Effector memory CD8-positive, alpha-beta T cell (primary cell): Measurements from ENCODE around the gene STK38L.

Source experiments
- ATAC-seq: fragments of 150-1000 bp; cut with Tn5 transposase; replicated peaks from 2 replicates; pipeline ENCODE4 v1.10.0; 2021; ENCODE audit warnings: mild to moderate bottlenecking, moderate library complexity
- DNase-seq, 3 experiments: peaks; one replicate each; pipeline ENCODE4 v3.0.0; 2021
- H3K27ac Mint-ChIP-seq, 2 donors: one replicate each; pipeline ENCODE4 v1.8.0; 2022; ENCODE audit warnings: mild to moderate bottlenecking in 2 of 2, mixed read lengths in 2 of 2, moderate library complexity in 2 of 2
- H3K27me3 Mint-ChIP-seq, 2 donors: one replicate each; pipeline ENCODE4 v1.8.0; 2022; ENCODE audit warnings: mixed read lengths in 2 of 2
- H3K36me3 Mint-ChIP-seq: one replicate; pipeline ENCODE4 v1.8.0; 2022; ENCODE audit warnings: mild to moderate bottlenecking, moderate library complexity, mixed read lengths; ENCODE audit not compliant: insufficient read depth
- H3K4me1 Mint-ChIP-seq, 2 donors: one replicate each; pipeline ENCODE4 v1.8.0; 2022; ENCODE audit warnings: low read depth in 2 of 2, mixed read lengths in 2 of 2
- H3K4me3 Mint-ChIP-seq, 2 donors: one replicate each; pipeline ENCODE4 v1.8.0; 2022; ENCODE audit warnings: mild to moderate bottlenecking in 2 of 2, mixed read lengths in 2 of 2, moderate library complexity in 2 of 2
- H3K9me3 Mint-ChIP-seq, 2 donors: one replicate each; pipeline ENCODE4 v1.8.0; 2022; ENCODE audit warnings: mixed read lengths in 2 of 2

Gene STK38L

GRCh38 chr12:27243006-27243405 lies 1.1 kb upstream of the STK38L start:
- Mint-ChIP-seq H3K4me3 (peak overlapping the region; percentile 93 to 97), H3K9me3 (no peaks in the 10 kb centered on the region), H3K4me1 (peaks cover 29 to 32% of the 10 kb centered on the region in 2 donors), H3K27me3 (no peaks in the 10 kb centered on the region), H3K36me3 (peaks cover 16% of the 10 kb centered on the region), H3K27ac (peak overlapping the region; percentile 93 to 96)
- DNase-seq: no peak
- ATAC-seq: no peak

GRCh38 chr12:27244689-27245488 lies 803 bp downstream of the STK38L start:
- Mint-ChIP-seq H3K9me3 (no peaks in the 10 kb centered on the region), H3K4me3 (peak overlapping the region; percentile 93 to 97), H3K27me3 (no peaks in the 10 kb centered on the region), H3K4me1 (peaks cover 27 to 40% of the 10 kb centered on the region in 2 donors), H3K36me3 (peaks cover 16% of the 10 kb centered on the region), H3K27ac (peak overlapping the region; percentile 93 to 96)
- no peak for DNase-seq
- no peak for ATAC-seq

- Mint-ChIP-seq H3K27ac (no peak overlapping the region), H3K36me3 (peaks cover 16% of the 10 kb centered on the region), H3K4me1 (peaks cover 27 to 45% of the 10 kb centered on the region in 2 donors), H3K9me3 (no peaks in the 10 kb centered on the region), H3K4me3 (peak overlapping the region; percentile 29 to 97), H3K27me3 (no peaks in the 10 kb centered on the region)
- DNase-seq (no peak), ATAC-seq (no peak)
These were observed 2.1 kb downstream of the STK38L start for GRCh38 chr12:27246141-27246540.

- no peaks in the 10 kb centered on the region for H3K9me3 Mint-ChIP-seq
- peaks cover 27 to 45% of the 10 kb centered on the region in 2 donors for H3K4me1 Mint-ChIP-seq
- ATAC-seq (no peak), DNase-seq (no peak)
- H3K27me3 Mint-ChIP-seq: no peaks in the 10 kb centered on the region
- no peak overlapping the region for H3K27ac Mint-ChIP-seq
- H3K4me3 Mint-ChIP-seq: no peak overlapping the region
- peaks cover 16% of the 10 kb centered on the region for H3K36me3 Mint-ChIP-seq
These were observed 2.7 kb downstream of the STK38L start for GRCh38 chr12:27246774-27247173.

- H3K4me1 Mint-ChIP-seq: peaks cover 8 to 31% of the 10 kb centered on the region in 2 donors
- H3K36me3 Mint-ChIP-seq: no peaks in the 10 kb centered on the region
- H3K27ac Mint-ChIP-seq: no peak overlapping the region
- H3K27me3 Mint-ChIP-seq: no peaks in the 10 kb centered on the region
- no peaks in the 10 kb centered on the region for H3K9me3 Mint-ChIP-seq
- no peak for ATAC-seq
- H3K4me3 Mint-ChIP-seq: no peak overlapping the region
- no peak for DNase-seq
These were observed 8.8 kb downstream of the STK38L start for GRCh38 chr12:27252934-27253333.

- Mint-ChIP-seq H3K36me3 (no peaks in the 10 kb centered on the region), H3K27me3 (no peaks in the 10 kb centered on the region), H3K9me3 (no peaks in the 10 kb centered on the region), H3K27ac (no peak overlapping the region), H3K4me3 (no peak overlapping the region), H3K4me1 (peaks cover 8 to 27% of the 10 kb centered on the region in 2 donors)
- ATAC-seq (no peak), DNase-seq (no peak)
These were observed 9.3 kb downstream of the STK38L start for GRCh38 chr12:27253347-27253746.

- Mint-ChIP-seq H3K4me3 (no peak overlapping the region), H3K9me3 (no peaks in the 10 kb centered on the region), H3K27me3 (no peaks in the 10 kb centered on the region), H3K27ac (no peak overlapping the region), H3K4me1 (peaks cover 10 to 32% of the 10 kb centered on the region in 2 donors), H3K36me3 (peaks cover 3% of the 10 kb centered on the region)
- ATAC-seq (no peak), DNase-seq (no peak)
These were observed 11.7 kb downstream of the STK38L start for GRCh38 chr12:27255806-27256205.

GRCh38 chr12:27257104-27257843 lies 13.2 kb downstream of the STK38L start:
- Mint-ChIP-seq H3K27ac (no peak overlapping the region), H3K4me3 (no peak overlapping the region), H3K36me3 (peaks cover 3% of the 10 kb centered on the region), H3K9me3 (no peaks in the 10 kb centered on the region), H3K27me3 (no peaks in the 10 kb centered on the region), H3K4me1 (peaks cover 15 to 37% of the 10 kb centered on the region in 2 donors)
- ATAC-seq (no peak), DNase-seq (no peak)

GRCh38 chr12:27260746-27261145 lies 16.7 kb downstream of the STK38L start:
- Mint-ChIP-seq H3K36me3 (peaks cover 3% of the 10 kb centered on the region), H3K27ac (peak overlapping the region in 1 of 2 donors; percentile 9), H3K9me3 (no peaks in the 10 kb centered on the region), H3K4me1 (peaks cover 10 to 34% of the 10 kb centered on the region in 2 donors), H3K4me3 (no peak overlapping the region), H3K27me3 (no peaks in the 10 kb centered on the region)
- no peak for DNase-seq
- no peak for ATAC-seq

- no peak for ATAC-seq
- H3K36me3 Mint-ChIP-seq: peaks cover 3% of the 10 kb centered on the region
- no peak for DNase-seq
These were observed 17.8 kb downstream of the STK38L start for GRCh38 chr12:27261866-27262265.

GRCh38 chr12:27270148-27270547 lies 26.1 kb downstream of the STK38L start:
- H3K9me3 Mint-ChIP-seq: no peaks in the 10 kb centered on the region
- H3K27me3 Mint-ChIP-seq: no peaks in the 10 kb centered on the region
- no peak overlapping the region for H3K4me3 Mint-ChIP-seq
- DNase-seq (no peak), ATAC-seq (no peak)
- peaks cover 7 to 17% of the 10 kb centered on the region in 2 donors for H3K4me1 Mint-ChIP-seq
- no peaks in the 10 kb centered on the region for H3K36me3 Mint-ChIP-seq
- H3K27ac Mint-ChIP-seq: no peak overlapping the region

More at GRCh38 chr12:27261866-27262265, 17.8 kb downstream of the STK38L start:
- no peak overlapping the region for H3K27ac Mint-ChIP-seq
- peaks cover 10 to 27% of the 10 kb centered on the region in 2 donors for H3K4me1 Mint-ChIP-seq
- H3K4me3 Mint-ChIP-seq: no peak overlapping the region
- no peaks in the 10 kb centered on the region for H3K9me3 Mint-ChIP-seq
- no peaks in the 10 kb centered on the region for H3K27me3 Mint-ChIP-seq

- no peak overlapping the region for H3K4me3 Mint-ChIP-seq
- H3K4me1 Mint-ChIP-seq: peaks cover 7 to 19% of the 10 kb centered on the region in 2 donors
- H3K27ac Mint-ChIP-seq: no peak overlapping the region
- no peaks in the 10 kb centered on the region for H3K36me3 Mint-ChIP-seq
- no peaks in the 10 kb centered on the region for H3K9me3 Mint-ChIP-seq
- no peaks in the 10 kb centered on the region for H3K27me3 Mint-ChIP-seq
- DNase-seq: no peak
- no peak for ATAC-seq
These were observed 27.1 kb downstream of the STK38L start for GRCh38 chr12:27271206-27271605.

- DNase-seq: no peak
- Mint-ChIP-seq H3K9me3 (no peaks in the 10 kb centered on the region), H3K4me1 (peaks cover 9 to 28% of the 10 kb centered on the region in 2 donors), H3K36me3 (no peaks in the 10 kb centered on the region), H3K27me3 (no peaks in the 10 kb centered on the region), H3K27ac (no peak overlapping the region), H3K4me3 (no peak overlapping the region)
- no peak for ATAC-seq
These were observed 28.4 kb downstream of the STK38L start for GRCh38 chr12:27272373-27273028.
